ENCODE measurements around the gene CABP5. TPM values are rescaled to one million over a fixed set of nuclear protein-coding genes. Genes with fewer than 3 reads are reported as not detected.

Gene CABP5
- total and polyA plus RNA-seq, 10 donors: 0.10 to 1.3 (median 0.39) TPM; not detected in 3

DNA sequence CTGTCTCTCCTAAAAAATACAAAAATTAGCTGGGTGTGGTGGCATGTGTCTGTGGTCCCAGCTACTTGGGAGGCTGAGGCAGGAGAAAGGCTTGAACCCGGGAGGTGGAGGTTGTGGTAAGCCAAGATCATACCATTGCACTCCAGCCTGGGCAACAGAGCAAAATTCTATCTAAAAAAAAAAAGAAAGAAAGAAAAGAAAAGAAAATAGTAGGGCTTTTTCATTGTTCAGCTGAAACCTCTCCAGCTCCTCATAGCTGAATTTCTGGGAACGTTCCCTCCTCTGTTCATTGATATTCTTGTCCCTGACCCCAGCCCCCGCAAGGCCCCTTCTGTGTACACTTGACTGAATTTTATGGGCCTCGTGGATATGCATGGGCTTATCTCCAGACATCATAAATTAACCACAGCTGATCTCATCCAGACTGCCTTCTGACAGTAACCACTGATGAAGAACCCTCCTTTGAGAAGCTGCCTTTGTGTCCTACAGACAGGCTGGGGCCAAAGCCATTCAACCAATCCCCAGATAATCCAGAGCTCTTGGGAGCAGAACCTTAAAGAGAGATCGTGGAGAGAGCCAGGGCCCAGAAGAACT is 49.6 kb downstream of the CABP5 start, which contains the start of gene ELSPBP1:
Gene ELSPBP1, plus strand, starts transcription at position 424 of the 594 bp plus-strand sequence. CDS start 14,036 bp downstream, outside the sequence.
- WGBS, 5 donors: 49 to 68% (median 65%) methylated on average over 5 of the region's 5 CpGs
- intact Hi-C loops (cut with DNase I; ENCODE audit: low total_unique reads): no loop called here
- no peak for DNase-seq

DNA sequence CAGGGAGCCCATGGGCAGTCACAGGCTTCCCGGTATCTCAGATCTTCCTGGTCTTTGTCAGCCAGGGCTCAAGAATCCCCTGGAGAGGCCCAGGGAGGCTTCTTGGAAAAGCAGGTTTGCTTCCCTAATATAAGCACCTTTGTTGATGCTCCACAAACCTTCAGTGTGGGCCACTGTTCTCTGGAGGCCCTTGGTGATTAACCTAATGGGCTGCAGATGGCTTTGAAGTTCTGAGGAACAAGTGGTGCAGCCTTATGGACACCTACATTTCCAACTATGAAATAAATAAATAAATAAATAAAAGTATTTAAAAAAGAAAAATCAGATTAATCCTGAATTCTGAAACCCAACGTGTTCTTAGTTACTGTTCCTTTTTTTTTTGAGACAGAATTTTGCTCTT is 51.8 kb downstream of the CABP5 start, which contains the start of gene BSPH1:
Gene BSPH1, minus strand, starts transcription at position 101 of the 400 bp plus-strand sequence. Its CDS starts 89 bp downstream, at position 12.
- H3K36me3 ChIP-seq: no peaks in the 10 kb centered on the region
- WGBS, 5 donors: 49 to 74% (median 66%) methylated on average over 2 of the region's 2 CpGs
- no peaks in the 10 kb centered on the region for H3K4me1 ChIP-seq
- intact Hi-C loops (cut with DNase I; ENCODE audit: low total_unique reads): no loop called here
- DNase-seq: no peak
- H3K4me3 ChIP-seq: no peak within 1 kb of the TSS
- no peaks in the 10 kb centered on the region for H3K9me3 ChIP-seq
- H3K27ac ChIP-seq: no peak within 1 kb of the TSS
- H3K27me3 ChIP-seq (replicated peaks in 1 of 7): peaks cover 0 to 64% (median 0%) of the 10 kb centered on the region in 7 donors
- TF ChIP-seq POLR2A (IDR thresholded peaks at IDR 0.05) (no peak), POLR2AphosphoS5 (IDR thresholded peaks at IDR 0.05) (no peak)
- TF ChIP-seq, protein P1, sequence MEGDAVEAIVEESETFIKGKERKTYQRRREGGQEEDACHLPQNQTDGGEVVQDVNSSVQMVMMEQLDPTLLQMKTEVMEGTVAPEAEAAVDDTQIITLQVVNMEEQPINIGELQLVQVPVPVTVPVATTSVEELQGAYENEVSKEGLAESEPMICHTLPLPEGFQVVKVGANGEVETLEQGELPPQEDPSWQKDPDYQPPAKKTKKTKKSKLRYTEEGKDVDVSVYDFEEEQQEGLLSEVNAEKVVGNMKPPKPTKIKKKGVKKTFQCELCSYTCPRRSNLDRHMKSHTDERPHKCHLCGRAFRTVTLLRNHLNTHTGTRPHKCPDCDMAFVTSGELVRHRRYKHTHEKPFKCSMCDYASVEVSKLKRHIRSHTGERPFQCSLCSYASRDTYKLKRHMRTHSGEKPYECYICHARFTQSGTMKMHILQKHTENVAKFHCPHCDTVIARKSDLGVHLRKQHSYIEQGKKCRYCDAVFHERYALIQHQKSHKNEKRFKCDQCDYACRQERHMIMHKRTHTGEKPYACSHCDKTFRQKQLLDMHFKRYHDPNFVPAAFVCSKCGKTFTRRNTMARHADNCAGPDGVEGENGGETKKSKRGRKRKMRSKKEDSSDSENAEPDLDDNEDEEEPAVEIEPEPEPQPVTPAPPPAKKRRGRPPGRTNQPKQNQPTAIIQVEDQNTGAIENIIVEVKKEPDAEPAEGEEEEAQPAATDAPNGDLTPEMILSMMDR (IDR thresholded peaks at IDR 0.05 in 8 of 11, conservative IDR thresholded peaks at IDR 0.05 in 3 of 11): no peak

More for the DNA sequence above, 49.6 kb downstream of the CABP5 start, which contains the start of gene ELSPBP1:
- H3K4me3 ChIP-seq: no peak within 1 kb of the TSS
- TF ChIP-seq, protein P1 (IDR thresholded peaks at IDR 0.05 in 8 of 11, conservative IDR thresholded peaks at IDR 0.05 in 3 of 11): no peak
- no peak for TF ChIP-seq POLR2AphosphoS5 (IDR thresholded peaks at IDR 0.05)
- no peak for TF ChIP-seq POLR2A (IDR thresholded peaks at IDR 0.05)
- no peak within 1 kb of the TSS for H3K27ac ChIP-seq
- H3K9me3 ChIP-seq: no peaks in the 10 kb centered on the region
- peaks cover 0 to 47% (median 0%) of the 10 kb centered on the region in 7 donors for H3K27me3 ChIP-seq (replicated peaks in 1 of 7)
- no peaks in the 10 kb centered on the region for H3K36me3 ChIP-seq
- no peaks in the 10 kb centered on the region for H3K4me1 ChIP-seq

DNA sequence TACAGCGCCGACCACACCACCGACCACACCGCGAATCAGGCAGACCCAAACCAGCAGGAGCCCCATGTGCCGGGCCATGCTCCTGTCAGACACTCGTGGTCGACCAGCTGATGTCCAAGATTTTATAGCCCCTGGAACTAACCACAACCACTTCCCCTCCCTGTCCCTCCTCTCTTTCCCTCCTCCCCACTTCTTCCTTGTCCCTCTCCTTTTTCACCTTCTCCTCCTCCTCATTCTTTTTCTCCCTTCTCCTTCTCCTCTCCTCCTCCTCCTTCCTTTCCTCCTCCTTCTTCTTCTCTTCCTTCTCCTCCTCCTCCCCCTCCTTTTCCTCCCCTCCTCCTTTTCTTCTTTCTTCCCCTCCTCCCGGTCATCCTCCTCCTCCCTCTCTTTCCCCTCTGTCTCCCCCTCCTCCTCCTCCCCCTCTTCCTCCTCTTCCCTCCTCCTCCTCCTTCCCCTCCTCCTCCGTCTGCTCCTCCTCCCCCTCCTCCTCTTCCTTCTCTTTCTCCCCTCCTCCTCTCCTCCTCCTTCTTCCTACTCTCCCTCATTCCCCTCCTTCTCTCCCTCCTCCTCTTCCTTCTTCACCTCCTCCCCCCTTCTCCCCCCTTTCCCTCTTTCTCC is 52.6 kb downstream of the CABP5 start:
- DNase-seq: no peak
- H3K9me3 ChIP-seq: no peaks in the 10 kb centered on the region
- peaks cover 0 to 68% (median 0%) of the 10 kb centered on the region in 7 donors for H3K27me3 ChIP-seq (replicated peaks in 1 of 7)
- WGBS, 5 donors: 36 to 46% (median 40%) methylated on average over 10 of the region's 10 CpGs
- no peaks in the 10 kb centered on the region for H3K36me3 ChIP-seq
- no peak overlapping the region for H3K4me3 ChIP-seq
- H3K4me1 ChIP-seq: no peaks in the 10 kb centered on the region
- no peak overlapping the region for H3K27ac ChIP-seq
- intact Hi-C loops (cut with DNase I; ENCODE audit: low total_unique reads): no loop called here
- TF ChIP-seq POLR2AphosphoS5 (IDR thresholded peaks at IDR 0.05): no peak
- TF ChIP-seq, protein P1 (IDR thresholded peaks at IDR 0.05 in 8 of 11, conservative IDR thresholded peaks at IDR 0.05 in 3 of 11): no peak
- no peak for TF ChIP-seq POLR2A (IDR thresholded peaks at IDR 0.05)

Other genes starting within 250 kb of the CABP5 start
- gene TPRX1, start 239.5 kb downstream of the CABP5 start, total RNA-seq: not detected
- gene TPRX1, start 239.5 kb downstream of the CABP5 start, polyA plus RNA-seq: not detected
- gene CRX, start 222.1 kb downstream of the CABP5 start, total RNA-seq: under 1 TPM in 1 of 7 donors, not detected in 6; 0.09 TPM
- gene CRX, start 222.1 kb downstream of the CABP5 start, polyA plus RNA-seq: not detected
- not detected for gene TPRX2, start 184.8 kb downstream of the CABP5 start, total RNA-seq
- gene TPRX2, start 184.8 kb downstream of the CABP5 start, polyA plus RNA-seq: not detected
- under 1 TPM in 1 of 7 donors, not detected in 6; 0.19 TPM for gene SULT2A1, start 157.8 kb downstream of the CABP5 start, total RNA-seq
- gene SULT2A1, start 157.8 kb downstream of the CABP5 start, polyA plus RNA-seq: not detected
- not detected for gene BSPH1, start 51.9 kb downstream of the CABP5 start, total RNA-seq
- gene BSPH1, start 51.9 kb downstream of the CABP5 start, polyA plus RNA-seq: not detected
- not detected for gene ELSPBP1, start 49.4 kb downstream of the CABP5 start, total RNA-seq
- not detected for gene ELSPBP1, start 49.4 kb downstream of the CABP5 start, polyA plus RNA-seq
- 10 to 100 TPM; 17.0 to 62.5 (median 27.7) TPM for gene PLA2G4C, start 66.7 kb upstream of the CABP5 start, total RNA-seq
- gene PLA2G4C, start 66.7 kb upstream of the CABP5 start, polyA plus RNA-seq: 10 to 100 TPM; 20.4 to 55.0 (median 51.5) TPM
- gene LIG1, start 126.3 kb upstream of the CABP5 start, total RNA-seq: 10 to 100 TPM; 26.5 to 44.7 (median 33.5) TPM
- 10 to 100 TPM; 44.1 to 68.4 (median 49.1) TPM for gene LIG1, start 126.3 kb upstream of the CABP5 start, polyA plus RNA-seq
- 1 to 10 TPM; 1.3 to 9.3 (median 5.2) TPM for gene ZSWIM9, start 126.6 kb upstream of the CABP5 start, total RNA-seq
- gene ZSWIM9, start 126.6 kb upstream of the CABP5 start, polyA plus RNA-seq: 1 to 10 TPM; 1.6 to 4.3 (median 2.0) TPM
- 100 to 1,000 TPM; 147 to 238 (median 178) TPM for gene CARD8, start 211.8 kb upstream of the CABP5 start, total RNA-seq
- gene CARD8, start 211.8 kb upstream of the CABP5 start, polyA plus RNA-seq: 10 to 100 TPM; 61.8 to 83.8 (median 71.2) TPM
- gene ZNF114, start 226.0 kb upstream of the CABP5 start, total RNA-seq: 1 to 10 TPM in 5 of 7 donors, under 1 TPM in 2; 0.54 to 2.3 (median 1.1) TPM
- gene ZNF114, start 226.0 kb upstream of the CABP5 start, polyA plus RNA-seq: under 1 TPM; 0.28 to 0.90 (median 0.36) TPM